ENCODE data around the gene CGNL1.

CGNL1 gene

DNA sequence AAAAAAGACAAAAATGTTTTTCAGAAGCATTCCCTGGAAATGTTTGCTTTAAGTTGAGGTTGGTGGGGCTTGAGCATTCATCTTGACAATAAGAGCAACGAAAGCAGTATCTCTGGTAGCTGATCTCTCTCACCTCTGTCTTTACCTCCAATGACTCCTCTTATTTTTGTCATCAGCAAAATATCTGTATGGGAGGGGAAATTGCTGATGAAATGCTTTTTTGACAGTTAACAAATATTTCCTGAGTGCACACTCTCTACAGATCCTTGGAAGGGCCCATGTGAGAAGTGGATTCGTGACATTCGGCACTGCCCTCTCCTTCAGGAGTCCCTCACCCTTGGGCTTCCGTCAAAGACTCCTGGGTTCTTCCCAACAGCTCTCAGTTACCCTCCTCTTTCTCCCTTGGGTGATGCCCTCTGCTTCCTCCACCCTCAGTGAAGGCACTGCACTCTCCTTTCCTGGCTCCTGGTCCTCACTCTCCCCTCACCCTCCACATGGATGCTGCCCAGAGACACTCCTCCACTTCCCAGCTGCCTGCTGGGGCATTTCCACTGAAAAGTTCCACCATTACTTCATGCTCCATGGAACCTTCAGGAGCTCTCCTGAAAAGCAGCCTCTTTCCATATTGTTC is 2.9 kb upstream of the CGNL1 start:
- no peaks in the 10 kb centered on the region for H3K36me3 ChIP-seq (ENCODE audit: insufficient read depth, low read length)
- no peak overlapping the region for H2AFZ ChIP-seq (ENCODE audit: low read length)
- no peak for TF ChIP-seq EZH2 (IDR thresholded peaks at IDR 0.05; ENCODE audit: borderline replicate concordance, low read length)
- TF ChIP-seq, protein P1, sequence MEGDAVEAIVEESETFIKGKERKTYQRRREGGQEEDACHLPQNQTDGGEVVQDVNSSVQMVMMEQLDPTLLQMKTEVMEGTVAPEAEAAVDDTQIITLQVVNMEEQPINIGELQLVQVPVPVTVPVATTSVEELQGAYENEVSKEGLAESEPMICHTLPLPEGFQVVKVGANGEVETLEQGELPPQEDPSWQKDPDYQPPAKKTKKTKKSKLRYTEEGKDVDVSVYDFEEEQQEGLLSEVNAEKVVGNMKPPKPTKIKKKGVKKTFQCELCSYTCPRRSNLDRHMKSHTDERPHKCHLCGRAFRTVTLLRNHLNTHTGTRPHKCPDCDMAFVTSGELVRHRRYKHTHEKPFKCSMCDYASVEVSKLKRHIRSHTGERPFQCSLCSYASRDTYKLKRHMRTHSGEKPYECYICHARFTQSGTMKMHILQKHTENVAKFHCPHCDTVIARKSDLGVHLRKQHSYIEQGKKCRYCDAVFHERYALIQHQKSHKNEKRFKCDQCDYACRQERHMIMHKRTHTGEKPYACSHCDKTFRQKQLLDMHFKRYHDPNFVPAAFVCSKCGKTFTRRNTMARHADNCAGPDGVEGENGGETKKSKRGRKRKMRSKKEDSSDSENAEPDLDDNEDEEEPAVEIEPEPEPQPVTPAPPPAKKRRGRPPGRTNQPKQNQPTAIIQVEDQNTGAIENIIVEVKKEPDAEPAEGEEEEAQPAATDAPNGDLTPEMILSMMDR (IDR thresholded peaks at IDR 0.05; ENCODE audit: low read length), result no peak
- H3F3A ChIP-seq (ENCODE audit: insufficient read depth, low read length), result no peaks in the 10 kb centered on the region
- H3K27me3 ChIP-seq (ENCODE audit: insufficient read depth, low read length), result peaks cover 4% of the 10 kb centered on the region; the same call in 1 of the 2 replicates
- no peak overlapping the region for H3K27ac ChIP-seq (ENCODE audit: low read depth, low read length, poor library complexity, severe bottlenecking)
- H3K4me3 ChIP-seq (ENCODE audit: low read depth, low read length, poor library complexity, severe bottlenecking), result no peak overlapping the region
- H4K20me1 ChIP-seq (ENCODE audit: insufficient read depth, low read length), result no peaks in the 10 kb centered on the region
- H3K4me1 ChIP-seq (ENCODE audit: insufficient read depth, low read length, severe bottlenecking), result no peaks in the 10 kb centered on the region
- no peaks in the 10 kb centered on the region for H3K9me2 ChIP-seq (ENCODE audit: low read depth, low read length)
- H3K9ac ChIP-seq (ENCODE audit: low read length), result no peak overlapping the region
- no peaks in the 10 kb centered on the region for H3K9me3 ChIP-seq (ENCODE audit: low read length)
- H3K79me2 ChIP-seq (ENCODE audit: insufficient read depth, low read length), result no peaks in the 10 kb centered on the region
- no peak overlapping the region for H3K4me2 ChIP-seq (ENCODE audit: low read length)

DNA sequence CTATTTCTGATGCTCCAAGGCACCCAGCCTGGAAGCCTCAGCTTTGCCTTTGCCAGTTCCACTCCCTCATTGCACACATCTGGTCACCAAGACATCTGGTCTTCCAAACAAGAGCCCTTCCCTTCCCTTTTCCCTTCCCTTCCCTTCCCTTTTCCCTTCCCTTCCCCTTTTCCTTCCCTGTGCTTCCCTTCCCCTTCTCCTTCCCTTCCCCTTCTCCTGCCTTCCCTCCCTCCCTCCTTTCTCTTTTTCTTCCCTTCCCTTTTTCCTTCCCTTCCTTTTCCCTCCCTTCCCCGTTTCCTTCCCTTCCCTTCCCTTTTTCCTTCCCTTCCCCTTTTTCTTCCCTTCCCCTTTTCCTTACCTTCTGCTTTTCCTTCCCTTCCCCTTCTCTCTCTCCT is 2.4 kb upstream of the CGNL1 start:
- no peaks in the 10 kb centered on the region for H3F3A ChIP-seq (ENCODE audit: insufficient read depth, low read length)
- TF ChIP-seq, protein P1 (IDR thresholded peaks at IDR 0.05; ENCODE audit: low read length), result no peak
- TF ChIP-seq EZH2 (IDR thresholded peaks at IDR 0.05; ENCODE audit: borderline replicate concordance, low read length), result no peak
- no peak overlapping the region for H3K9ac ChIP-seq (ENCODE audit: low read length)
- H3K4me2 ChIP-seq (ENCODE audit: low read length), result no peak overlapping the region
- H3K27ac ChIP-seq (ENCODE audit: low read depth, low read length, poor library complexity, severe bottlenecking), result no peak overlapping the region
- H3K79me2 ChIP-seq (ENCODE audit: insufficient read depth, low read length), result no peaks in the 10 kb centered on the region
- H3K36me3 ChIP-seq (ENCODE audit: insufficient read depth, low read length), result no peaks in the 10 kb centered on the region
- no peaks in the 10 kb centered on the region for H3K9me2 ChIP-seq (ENCODE audit: low read depth, low read length)
- no peak overlapping the region for H3K4me3 ChIP-seq (ENCODE audit: low read depth, low read length, poor library complexity, severe bottlenecking)
- no peak overlapping the region for H2AFZ ChIP-seq (ENCODE audit: low read length)
- peaks cover 4% of the 10 kb centered on the region; the same call in 1 of the 2 replicates for H3K27me3 ChIP-seq (ENCODE audit: insufficient read depth, low read length)
- no peaks in the 10 kb centered on the region for H3K9me3 ChIP-seq (ENCODE audit: low read length)
- H3K4me1 ChIP-seq (ENCODE audit: insufficient read depth, low read length, severe bottlenecking), result no peaks in the 10 kb centered on the region
- H4K20me1 ChIP-seq (ENCODE audit: insufficient read depth, low read length), result no peaks in the 10 kb centered on the region

DNA sequence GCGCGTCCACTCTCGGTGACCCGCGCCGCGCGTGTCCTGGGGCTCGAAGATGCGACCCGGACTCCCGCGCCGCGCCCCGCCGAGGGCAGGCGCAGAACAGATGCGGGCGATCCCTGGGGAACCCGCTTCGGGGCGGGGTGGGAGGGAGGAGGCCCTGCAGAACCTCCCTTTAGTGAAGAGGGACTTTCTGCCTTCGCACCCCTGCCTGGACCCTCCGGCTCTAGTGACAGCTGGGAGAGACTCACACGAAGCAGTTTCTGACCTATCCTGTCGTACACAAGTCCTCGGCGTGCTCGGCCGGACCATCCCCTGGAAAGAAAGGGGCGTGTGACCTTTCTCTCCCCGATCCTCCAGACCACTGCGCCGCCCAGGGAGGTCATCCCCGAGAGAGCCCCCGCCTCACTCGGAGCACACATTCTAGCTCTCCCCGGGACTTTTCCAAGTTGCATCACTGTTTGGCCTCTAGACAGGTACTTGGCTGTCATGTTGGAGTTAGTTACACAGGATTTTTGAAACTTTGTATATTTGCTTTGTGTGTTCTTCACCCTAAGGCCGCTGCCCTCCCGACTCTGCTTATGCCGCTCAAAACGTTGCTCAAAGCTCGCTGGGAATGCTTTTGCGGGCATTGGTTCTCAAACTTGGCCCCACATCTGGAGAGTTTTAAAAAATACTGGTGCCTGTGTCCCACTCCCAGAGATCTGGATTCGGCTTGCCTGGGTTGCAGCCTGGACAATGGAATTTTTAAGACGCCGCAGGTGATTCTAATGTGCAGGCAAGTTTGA is 582 bp downstream of the CGNL1 start:
- Histone ChIP-seq H3K4me3 (ENCODE audit: low read depth, low read length, poor library complexity, severe bottlenecking) (no peak overlapping the region), H3K4me2 (ENCODE audit: low read length) (no peak overlapping the region), H4K20me1 (ENCODE audit: insufficient read depth, low read length) (no peaks in the 10 kb centered on the region), H3K27me3 (ENCODE audit: insufficient read depth, low read length) (peaks cover 4% of the 10 kb centered on the region; the same call in 1 of the 2 replicates), H3K79me2 (ENCODE audit: insufficient read depth, low read length) (no peaks in the 10 kb centered on the region), H3F3A (ENCODE audit: insufficient read depth, low read length) (no peaks in the 10 kb centered on the region), H3K9me2 (ENCODE audit: low read depth, low read length) (no peaks in the 10 kb centered on the region), H3K36me3 (ENCODE audit: insufficient read depth, low read length) (no peaks in the 10 kb centered on the region), H3K9ac (ENCODE audit: low read length) (no peak overlapping the region), H2AFZ (ENCODE audit: low read length) (no peak overlapping the region), H3K9me3 (ENCODE audit: low read length) (no peaks in the 10 kb centered on the region), H3K4me1 (ENCODE audit: insufficient read depth, low read length, severe bottlenecking) (no peaks in the 10 kb centered on the region), H3K27ac (ENCODE audit: low read depth, low read length, poor library complexity, severe bottlenecking) (no peak overlapping the region)
- no peak for TF ChIP-seq EZH2 (IDR thresholded peaks at IDR 0.05; ENCODE audit: borderline replicate concordance, low read length)
- TF ChIP-seq, protein P1 (IDR thresholded peaks at IDR 0.05; ENCODE audit: low read length), result no peak
